ENCODE measurements around the gene STPG4. TPM values are rescaled to one million over a fixed set of nuclear protein-coding genes. Genes with fewer than 3 reads are reported as not detected.

STPG4 gene
- total RNA-seq, 4 donors from 2014 or later = 0.22 to 1.1 (median 0.42) TPM; not detected in 1

DNA sequence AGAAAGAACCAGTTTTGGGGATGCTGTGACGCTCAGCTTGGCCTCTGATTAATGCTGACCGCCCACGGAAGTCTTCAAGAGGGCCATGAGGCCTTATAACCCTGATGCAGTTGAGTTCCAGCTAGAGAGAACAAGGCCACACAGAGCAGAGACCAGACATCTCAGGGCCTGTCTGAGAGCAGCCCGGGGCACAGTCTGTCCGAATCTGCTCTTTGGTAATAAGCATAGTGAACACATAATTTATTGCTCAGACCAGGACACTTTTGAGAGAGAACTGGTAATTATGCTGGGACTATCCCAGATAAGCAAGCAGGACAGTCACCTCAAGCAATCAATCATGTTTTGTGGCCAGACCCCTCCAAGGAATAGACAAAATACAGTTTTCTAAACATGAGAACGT is 68.5 kb downstream of the STPG4 start:
- no peak for DNase-seq
- 70 to 76% methylated on average over 6 of the region's 6 CpGs for WGBS, 2 donors
- peaks cover 0 to 12% of the 10 kb centered on the region in 2 donors for H3K4me1 ChIP-seq

GRCh38 chr2:47086054-47086471 is 69.0 kb downstream of the STPG4 start:
- 70 to 74% methylated on average over 9 of the region's 9 CpGs for WGBS, 2 donors
- H3K4me3 ChIP-seq (replicated peaks in 1 of 3) = no peak overlapping the region
- H3K36me3 ChIP-seq = no peaks in the 10 kb centered on the region
- intact Hi-C loops (cut with DNase I) = no loop called here
- no peak for TF ChIP-seq POLR2A (IDR thresholded peaks at IDR 0.05)
- TF ChIP-seq, protein P1, sequence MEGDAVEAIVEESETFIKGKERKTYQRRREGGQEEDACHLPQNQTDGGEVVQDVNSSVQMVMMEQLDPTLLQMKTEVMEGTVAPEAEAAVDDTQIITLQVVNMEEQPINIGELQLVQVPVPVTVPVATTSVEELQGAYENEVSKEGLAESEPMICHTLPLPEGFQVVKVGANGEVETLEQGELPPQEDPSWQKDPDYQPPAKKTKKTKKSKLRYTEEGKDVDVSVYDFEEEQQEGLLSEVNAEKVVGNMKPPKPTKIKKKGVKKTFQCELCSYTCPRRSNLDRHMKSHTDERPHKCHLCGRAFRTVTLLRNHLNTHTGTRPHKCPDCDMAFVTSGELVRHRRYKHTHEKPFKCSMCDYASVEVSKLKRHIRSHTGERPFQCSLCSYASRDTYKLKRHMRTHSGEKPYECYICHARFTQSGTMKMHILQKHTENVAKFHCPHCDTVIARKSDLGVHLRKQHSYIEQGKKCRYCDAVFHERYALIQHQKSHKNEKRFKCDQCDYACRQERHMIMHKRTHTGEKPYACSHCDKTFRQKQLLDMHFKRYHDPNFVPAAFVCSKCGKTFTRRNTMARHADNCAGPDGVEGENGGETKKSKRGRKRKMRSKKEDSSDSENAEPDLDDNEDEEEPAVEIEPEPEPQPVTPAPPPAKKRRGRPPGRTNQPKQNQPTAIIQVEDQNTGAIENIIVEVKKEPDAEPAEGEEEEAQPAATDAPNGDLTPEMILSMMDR (IDR thresholded peaks at IDR 0.05) = no peak
- H3K27ac ChIP-seq = peak overlapping the region in 1 of 3 donors; percentile 18
- H3K27me3 ChIP-seq = no peaks in the 10 kb centered on the region
- DNase-seq = no peak
- no peaks in the 10 kb centered on the region for H3K9me3 ChIP-seq
- peaks cover 0 to 12% of the 10 kb centered on the region in 2 donors for H3K4me1 ChIP-seq

More for the DNA sequence above, 68.5 kb downstream of the STPG4 start:
- H3K4me3 ChIP-seq (replicated peaks in 1 of 3) = no peak overlapping the region
- no peak for TF ChIP-seq POLR2A (IDR thresholded peaks at IDR 0.05)
- TF ChIP-seq, protein P1 (IDR thresholded peaks at IDR 0.05) = no peak
- no peaks in the 10 kb centered on the region for H3K36me3 ChIP-seq
- no peaks in the 10 kb centered on the region for H3K27me3 ChIP-seq
- intact Hi-C loops (cut with DNase I) = no loop called here
- no peaks in the 10 kb centered on the region for H3K9me3 ChIP-seq
- H3K27ac ChIP-seq = peak overlapping the region in 1 of 3 donors; percentile 18

- intact Hi-C loops (cut with DNase I) = no loop called here
- no peak for DNase-seq
- H3K9me3 ChIP-seq = no peaks in the 10 kb centered on the region
- WGBS, 2 donors = 86 to 87% methylated on average over 17 of the region's 17 CpGs
- H3K4me1 ChIP-seq = peaks cover 10 to 25% of the 10 kb centered on the region in 2 donors
- H3K27me3 ChIP-seq = no peaks in the 10 kb centered on the region
- no peak overlapping the region for H3K4me3 ChIP-seq (replicated peaks in 1 of 3)
- no peaks in the 10 kb centered on the region for H3K36me3 ChIP-seq
- no peak overlapping the region for H3K27ac ChIP-seq
- TF ChIP-seq POLR2A (IDR thresholded peaks at IDR 0.05) = no peak
- TF ChIP-seq, protein P1 (IDR thresholded peaks at IDR 0.05) = no peak
Measured at GRCh38 chr2:47083886-47084687, 71.0 kb downstream of the STPG4 start.

DNA sequence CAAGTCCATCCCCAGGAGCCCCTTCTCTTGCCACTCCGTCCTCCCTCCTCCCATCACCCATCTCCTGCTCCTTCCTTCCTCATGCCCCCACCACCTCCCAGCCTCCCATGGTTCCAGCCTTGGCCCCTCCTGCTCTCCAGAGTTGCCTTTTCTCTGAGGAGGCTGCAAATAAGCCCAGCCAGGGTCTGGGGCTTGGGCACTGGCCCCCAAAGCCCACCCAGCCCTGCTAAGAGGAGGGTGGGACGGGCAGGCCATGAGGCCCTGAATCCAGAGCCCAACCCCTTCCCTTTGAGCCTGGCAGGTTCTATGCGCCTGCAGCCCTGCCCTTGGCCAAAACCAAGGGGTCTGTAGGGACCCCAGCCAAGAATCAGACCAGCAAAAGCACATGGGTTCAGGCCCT is 71.6 kb downstream of the STPG4 start:
- Histone ChIP-seq H3K27ac (no peak overlapping the region), H3K36me3 (no peaks in the 10 kb centered on the region), H3K27me3 (no peaks in the 10 kb centered on the region), H3K4me3 (replicated peaks in 1 of 3) (no peak overlapping the region), H3K4me1 (peaks cover 13 to 31% of the 10 kb centered on the region in 2 donors), H3K9me3 (no peaks in the 10 kb centered on the region)
- no peak for TF ChIP-seq POLR2A (IDR thresholded peaks at IDR 0.05)
- TF ChIP-seq, protein P1 (IDR thresholded peaks at IDR 0.05) = no peak
- DNase-seq = no peak
- 89 to 100% methylated on average over 3 of the region's 3 CpGs for WGBS, 2 donors
- intact Hi-C loops (cut with DNase I) = no loop called here

- DNase-seq = no peak
- H3K4me1 ChIP-seq = peaks cover 13 to 36% of the 10 kb centered on the region in 2 donors
- TF ChIP-seq, protein P1 (IDR thresholded peaks at IDR 0.05) = no peak
- TF ChIP-seq POLR2A (IDR thresholded peaks at IDR 0.05) = no peak
- H3K27ac ChIP-seq = no peak overlapping the region
- H3K27me3 ChIP-seq = no peaks in the 10 kb centered on the region
- H3K9me3 ChIP-seq = no peaks in the 10 kb centered on the region
- no peak overlapping the region for H3K4me3 ChIP-seq (replicated peaks in 1 of 3)
- no peaks in the 10 kb centered on the region for H3K36me3 ChIP-seq
- intact Hi-C loops (cut with DNase I) = no loop called here
- 75 to 81% methylated on average over 6 of the region's 6 CpGs for WGBS, 2 donors
Measured at GRCh38 chr2:47083005-47083404, 72.1 kb downstream of the STPG4 start.

All from thyroid gland (tissue), 4 donors.